GM20000 (cell line): ENCODE results near the gene PLCXD3.
"Not testable (repeated sequence)": the region's sequence is repeated elsewhere in the genome, so short reads cannot be mapped to it uniquely, and the experiment has no call there.

Source experiments
- DNase-seq: peaks from one replicate; pipeline ENCODE4 v3.0.0; 2012; ENCODE audit warnings: low spot score
- CTCF ChIP-seq: IDR thresholded peaks from 2 replicates; pipeline ENCODE4 v1.5.1; 2012; ENCODE audit warnings: mild to moderate bottlenecking, control low read depth; ENCODE audit errors: extremely low read depth, missing control alignments

The PLCXD3 gene

GRCh38 chr5:41336471-41336870 lies 173.9 kb downstream of the PLCXD3 start:
- no peak for TF ChIP-seq CTCF
- DNase-seq, result no peak

GRCh38 chr5:41335596-41336181 lies 174.7 kb downstream of the PLCXD3 start:
- DNase-seq, result no peak
- no peak for TF ChIP-seq CTCF

- DNase-seq, result peak; percentile 8
- TF ChIP-seq CTCF, result no peak
Observed at GRCh38 chr5:41334758-41335157, 175.6 kb downstream of the PLCXD3 start.

- TF ChIP-seq CTCF, result no peak
- DNase-seq, result no peak
Observed at GRCh38 chr5:41334221-41334620, 176.2 kb downstream of the PLCXD3 start.

GRCh38 chr5:41325074-41325473 lies 185.3 kb downstream of the PLCXD3 start:
- TF ChIP-seq CTCF, result no peak
- DNase-seq, result no peak

- not testable (repeated sequence) for DNase-seq
Observed at GRCh38 chr5:41322826-41323225, 187.6 kb downstream of the PLCXD3 start.

GRCh38 chr5:41312478-41313060 lies 197.8 kb downstream of the PLCXD3 start:
- TF ChIP-seq CTCF, result no peak

GRCh38 chr5:41312066-41312465 lies 198.3 kb downstream of the PLCXD3 start:
- no peak for TF ChIP-seq CTCF
- no peak for DNase-seq

More at GRCh38 chr5:41312478-41313060, 197.8 kb downstream of the PLCXD3 start:
- no peak for DNase-seq
